Ovary (tissue), 3 donors: ENCODE data around the gene MPP4.

ENCODE experiments used
- CTCF ChIP-seq, 3 donors: fragments of 450-650 bp in 2 of 3; fragments of 200-600 bp in 1 of 3; IDR thresholded peaks; one replicate each; pipeline versions ENCODE4 v1.5.1 to v1.8.0; 2016 to 2022; ENCODE audit warnings: antibody characterized with exemption in 3 of 3, mild to moderate bottlenecking in 1 of 3
- EP300 ChIP-seq: sonication (generic); formaldehyde crosslinking; IDR thresholded peaks from one replicate; pipeline ENCODE4 v1.6.1; 2017; ENCODE audit warnings: antibody characterized with exemption
- POLR2A ChIP-seq: fragments of 450-650 bp; IDR thresholded peaks from one replicate; pipeline ENCODE4 v1.6.1; 2017; ENCODE audit warnings: antibody characterized with exemption, mild to moderate bottlenecking, moderate library complexity
- donor health status: DM: no; HTN: no; CAD: no.

- TF ChIP-seq CTCF (IDR thresholded peaks at IDR 0.05) (no peak), POLR2A (no peak), EP300 (no peak)
These were observed 14.3 kb upstream of the MPP4 start for GRCh38 chr2:201712726-201713125.
